Astrocyte of the hippocampus (primary cell): ENCODE data around the gene LIN28B.
"Not testable (repeated sequence)": the region's sequence is repeated elsewhere in the genome, so short reads cannot be mapped to it uniquely, and the experiment has no call there.

Experiments used
- DNase-seq: peaks from one replicate; pipeline ENCODE4 v3.0.0; 2011; ENCODE audit warnings: low read depth, low spot score

LIN28B gene

DNA sequence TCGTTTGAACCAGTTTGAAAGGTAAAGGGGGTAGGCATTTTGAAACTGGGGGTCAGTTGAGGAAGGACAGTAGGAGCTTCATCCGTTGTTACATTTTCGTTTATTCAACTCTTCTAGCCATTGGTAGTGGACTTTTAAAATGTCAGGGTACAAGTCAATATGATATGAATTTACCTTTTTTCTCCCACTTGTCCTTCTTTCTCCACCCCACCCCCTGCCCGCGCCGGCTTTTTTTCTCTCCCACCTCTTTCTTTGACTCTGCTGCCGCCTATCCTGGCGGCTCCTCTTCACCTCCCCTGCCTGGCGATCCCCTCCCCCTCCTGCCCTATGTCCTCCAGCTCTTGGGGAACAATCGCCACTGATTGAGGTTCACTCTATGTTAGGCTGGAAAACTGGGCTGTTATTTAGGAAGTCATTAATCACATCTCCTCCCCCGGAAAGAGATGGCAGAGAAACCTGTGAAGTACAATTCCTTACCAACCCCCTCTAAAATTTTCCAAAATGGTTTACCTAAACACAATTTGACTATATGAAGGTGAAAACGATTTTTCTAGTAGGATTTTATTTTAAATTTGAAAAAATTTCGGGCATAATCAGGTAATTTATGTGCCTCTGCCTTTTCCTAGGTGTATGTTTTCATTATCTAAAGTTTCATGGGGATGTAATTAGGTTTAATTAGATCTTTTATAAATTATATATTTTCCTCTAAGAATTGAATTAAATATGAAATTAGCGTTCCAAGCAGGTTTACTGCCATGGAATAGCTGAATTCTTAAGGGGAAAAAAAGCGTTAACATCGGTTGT, 778 bp upstream of the LIN28B start:
- DNase-seq = no peak

DNA sequence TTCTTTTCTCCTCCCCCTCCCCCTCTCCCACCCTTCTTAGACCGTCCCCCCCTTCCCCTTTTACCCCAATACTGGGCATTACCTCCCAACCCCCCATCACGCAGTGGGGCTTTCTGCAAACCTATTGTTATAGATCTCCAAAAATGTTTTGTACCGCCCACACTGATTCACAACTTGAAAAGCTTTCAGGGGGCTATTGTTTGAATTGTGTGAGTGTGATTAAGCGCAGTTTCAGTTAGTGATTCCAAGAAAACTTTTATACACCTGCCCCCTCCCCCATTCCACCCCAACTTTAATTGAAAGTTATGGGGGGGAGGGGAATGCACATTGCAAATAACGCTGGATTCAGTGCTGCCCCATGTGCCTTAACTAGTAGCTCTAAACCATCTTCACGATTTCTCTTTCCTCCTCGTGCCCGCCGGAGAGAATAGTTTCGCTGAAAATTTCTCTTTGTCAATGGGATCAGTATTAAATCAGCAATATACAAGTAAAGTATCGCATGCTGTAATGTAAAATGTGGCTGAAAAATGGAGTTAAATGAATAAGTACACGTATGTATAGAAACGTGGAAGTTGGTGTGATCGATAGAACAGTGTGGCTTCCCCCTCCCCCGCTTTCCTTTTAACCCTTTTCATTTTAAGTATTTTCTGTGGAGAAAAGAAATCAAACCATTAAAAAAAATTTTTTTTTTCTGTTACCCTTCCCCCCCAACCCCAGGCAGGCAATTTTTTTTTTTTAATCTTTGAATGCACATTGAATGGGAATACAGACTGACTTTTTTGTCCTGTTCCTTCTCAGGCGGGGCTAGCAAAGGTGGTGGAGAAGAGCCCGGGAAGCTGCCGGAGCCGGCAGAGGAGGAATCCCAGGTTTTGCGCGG, 632 bp downstream of the LIN28B start:
- DNase-seq = no peak

DNA sequence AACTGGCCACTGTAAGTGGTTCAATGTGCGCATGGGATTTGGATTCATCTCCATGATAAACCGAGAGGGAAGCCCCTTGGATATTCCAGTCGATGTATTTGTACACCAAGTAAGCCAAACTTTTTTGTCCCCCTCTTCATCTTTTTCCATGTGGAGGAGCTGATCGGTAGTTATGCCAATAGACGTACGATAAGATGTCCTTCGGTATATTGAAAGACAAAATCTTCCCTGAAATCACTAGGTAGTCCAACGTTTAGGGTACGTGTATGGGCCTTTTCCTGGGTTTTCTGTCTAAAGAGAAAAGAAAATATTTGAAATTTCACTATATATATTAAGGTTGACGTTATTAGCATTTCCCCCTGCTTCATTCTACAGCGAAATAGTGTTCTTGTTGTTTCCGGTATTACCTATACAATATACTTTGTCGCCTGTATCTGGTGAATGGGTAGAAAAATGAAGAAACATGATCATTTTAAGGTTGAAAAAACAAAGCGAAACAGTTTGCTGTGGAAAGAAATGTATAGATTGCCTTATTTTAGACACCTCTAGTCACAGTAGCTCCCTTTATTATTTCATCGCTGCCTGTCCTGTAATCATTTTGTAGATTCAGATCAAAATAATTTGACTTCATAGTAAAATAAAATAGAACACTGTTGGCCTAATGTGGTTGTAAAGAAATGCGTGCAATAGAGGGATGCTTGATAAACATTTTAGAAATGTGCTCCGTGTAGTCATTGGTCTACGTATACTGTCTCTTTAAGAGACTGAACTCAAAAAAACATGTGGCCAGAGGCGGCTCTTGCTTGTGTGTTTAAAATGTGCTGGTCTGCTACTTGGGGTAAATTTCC, 1.5 kb downstream of the LIN28B start:
- DNase-seq = no peak

DNA sequence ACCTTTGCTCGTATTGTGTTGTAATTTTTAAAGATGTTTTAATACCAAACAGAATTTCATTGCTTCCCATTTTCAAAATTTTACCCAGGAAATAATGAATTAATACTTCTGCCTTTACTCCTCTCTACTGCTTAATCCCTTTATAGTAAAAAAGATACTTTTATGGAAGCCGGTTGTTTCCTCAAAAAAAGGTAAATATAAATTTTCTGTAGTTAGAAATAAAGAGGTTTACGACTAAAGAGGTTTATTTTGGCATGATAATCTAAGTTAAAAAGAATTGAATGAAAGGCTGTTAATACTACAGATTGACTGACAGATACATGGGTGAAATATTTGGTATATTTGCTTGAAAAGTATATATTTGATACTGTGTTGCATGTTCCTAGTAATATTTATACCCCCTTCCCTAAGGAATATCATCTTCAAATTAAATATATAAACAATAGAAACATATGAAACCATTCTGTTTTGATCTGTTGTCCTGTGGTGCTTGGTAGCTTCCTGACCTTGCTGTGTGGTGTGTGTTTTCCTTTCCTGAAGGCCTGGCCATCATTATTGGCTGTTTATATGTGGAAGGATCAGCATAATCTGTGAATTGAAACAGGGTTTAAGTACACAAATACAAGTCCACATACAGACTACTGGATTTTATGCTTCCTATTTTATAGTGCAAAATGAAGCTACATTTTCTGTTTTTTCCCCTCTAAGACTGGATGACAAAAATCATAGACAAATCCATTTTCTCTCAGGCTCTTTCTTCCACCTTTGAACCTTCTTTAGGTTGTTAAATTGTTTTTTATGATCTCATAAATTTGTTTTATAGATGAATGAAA, 2.3 kb downstream of the LIN28B start:
- DNase-seq = no peak

DNA sequence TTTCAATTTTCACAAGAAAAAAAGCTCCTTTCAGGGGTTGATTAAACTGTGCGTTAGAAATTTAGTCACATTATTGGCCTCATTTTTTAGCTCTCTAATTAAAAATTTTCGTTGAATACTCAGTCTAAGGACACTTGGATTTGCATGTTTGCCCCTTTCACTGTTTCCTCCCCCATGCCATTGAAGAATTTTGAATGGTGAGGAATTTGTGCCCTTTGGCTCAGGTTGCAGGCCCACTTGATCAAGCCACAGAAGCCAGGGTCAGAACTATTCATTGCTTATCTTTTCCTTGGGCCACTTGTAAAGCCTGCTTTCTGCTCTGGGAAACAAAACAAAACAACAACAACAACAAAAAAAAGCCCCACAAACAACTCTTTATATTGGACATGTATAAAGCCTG, 12.2 kb downstream of the LIN28B start:
- no peak for DNase-seq

DNA sequence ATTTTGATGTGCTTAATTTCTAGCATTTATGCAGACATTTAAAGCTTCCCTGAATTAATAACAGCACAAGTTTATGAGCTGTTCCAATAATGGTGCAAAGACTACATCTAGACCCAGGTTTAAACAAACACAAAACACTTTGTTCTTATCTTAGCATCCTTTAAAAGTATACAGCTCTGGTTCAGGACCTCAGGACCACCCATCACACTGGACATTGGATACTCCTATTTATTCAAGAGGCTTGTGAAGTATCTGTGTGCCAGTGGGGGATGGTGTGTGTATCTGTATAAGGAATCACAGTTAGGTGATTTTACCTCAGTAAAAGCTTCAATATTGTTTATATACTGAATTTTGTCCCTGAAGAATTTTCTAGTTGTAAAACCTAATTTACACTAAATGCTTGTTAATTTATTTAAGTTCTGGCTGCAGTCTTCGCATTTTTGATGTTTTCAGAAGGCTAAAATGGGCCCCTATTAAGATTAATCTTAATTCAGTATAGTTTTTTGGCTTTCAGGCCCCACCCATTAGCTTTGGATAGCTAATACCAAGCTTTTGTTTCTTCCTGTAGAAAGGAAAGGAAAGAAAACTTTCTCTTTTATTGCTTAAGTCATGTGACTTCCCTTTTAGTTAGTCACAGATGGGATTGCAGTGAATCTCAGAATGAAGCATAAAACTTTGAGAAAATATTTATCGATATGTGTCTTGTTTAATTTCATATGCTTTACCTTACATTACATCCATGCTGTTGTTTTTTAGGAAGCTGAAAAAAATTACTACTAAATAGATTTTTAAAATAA, 13.1 kb downstream of the LIN28B start:
- no peak for DNase-seq

DNA sequence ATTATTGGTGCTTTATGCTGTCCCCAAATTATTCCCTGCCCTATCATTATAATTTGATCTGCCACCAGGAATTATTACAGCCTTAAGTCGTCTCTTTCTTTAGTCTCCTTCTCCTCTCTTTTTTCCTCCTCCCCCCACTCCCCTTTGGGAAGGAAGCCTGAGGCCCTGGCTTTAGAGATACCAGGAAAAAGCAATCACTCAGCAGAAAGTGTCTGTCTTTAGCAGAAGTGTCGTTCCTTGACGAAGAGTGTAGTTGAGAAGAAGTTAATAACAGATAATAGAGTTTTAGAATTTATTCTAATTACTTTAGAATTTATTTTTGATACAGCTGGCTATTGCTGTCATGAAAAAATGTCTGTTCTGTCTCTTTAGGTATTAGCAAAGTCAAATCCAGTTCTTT, 16.5 kb downstream of the LIN28B start:
- DNase-seq = no peak

DNA sequence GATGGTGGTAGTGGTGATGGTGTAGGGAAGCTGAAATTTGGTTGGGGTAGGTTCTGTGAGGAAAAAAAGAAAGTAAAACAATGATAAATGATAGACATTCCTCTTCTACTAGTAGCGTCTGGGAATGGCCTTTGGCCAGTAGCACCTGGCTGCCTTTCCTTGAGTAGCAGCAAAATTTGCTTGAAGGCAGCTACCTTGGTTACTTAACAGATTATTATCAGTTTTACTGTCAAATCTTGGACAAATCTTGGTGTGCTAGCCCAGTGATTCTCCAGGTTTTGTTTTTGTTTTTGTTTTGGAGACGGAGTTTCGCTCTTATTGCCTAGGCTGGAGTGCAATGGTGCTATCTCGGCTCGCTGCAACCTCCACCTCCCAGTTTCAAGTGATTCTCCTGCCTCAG, 26.4 kb downstream of the LIN28B start:
- DNase-seq = no peak

DNA sequence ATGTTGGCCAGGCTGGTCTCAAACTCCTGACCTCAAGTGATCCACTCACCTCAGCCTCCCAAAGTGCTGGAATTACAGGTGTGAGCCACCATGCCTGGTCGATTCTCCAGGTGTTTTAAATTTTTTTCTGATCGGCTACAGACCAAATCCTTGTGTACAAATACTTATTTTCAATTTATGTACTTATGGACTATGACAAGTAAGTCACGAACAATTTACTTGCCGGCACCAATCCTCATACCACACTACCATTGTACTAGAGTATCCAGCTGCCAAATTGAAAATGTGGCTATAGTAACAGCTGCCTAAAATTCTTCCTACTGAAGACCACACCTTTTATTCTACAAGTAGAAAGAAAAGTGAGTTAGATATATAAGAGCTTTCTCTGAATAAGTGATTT, 26.9 kb downstream of the LIN28B start:
- DNase-seq = no peak

DNA sequence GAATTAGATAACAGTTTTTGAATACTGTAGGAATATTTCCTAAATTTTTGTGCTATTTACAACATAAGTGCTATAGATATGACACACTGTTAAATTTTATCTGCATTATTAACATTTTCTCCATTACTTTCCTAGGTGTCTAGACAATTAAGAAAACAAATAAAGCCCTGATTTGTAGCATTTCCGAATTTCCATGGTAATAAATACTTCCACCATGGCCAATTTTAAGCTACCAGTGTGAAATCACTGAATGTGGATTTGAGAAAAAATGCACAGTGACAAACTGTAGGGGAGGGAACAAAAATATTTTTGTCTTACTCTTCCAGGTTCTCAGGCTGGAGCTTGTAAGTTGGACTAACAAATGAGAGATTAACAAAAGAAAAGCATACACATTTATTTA, 27.9 kb downstream of the LIN28B start:
- DNase-seq = no peak

DNA sequence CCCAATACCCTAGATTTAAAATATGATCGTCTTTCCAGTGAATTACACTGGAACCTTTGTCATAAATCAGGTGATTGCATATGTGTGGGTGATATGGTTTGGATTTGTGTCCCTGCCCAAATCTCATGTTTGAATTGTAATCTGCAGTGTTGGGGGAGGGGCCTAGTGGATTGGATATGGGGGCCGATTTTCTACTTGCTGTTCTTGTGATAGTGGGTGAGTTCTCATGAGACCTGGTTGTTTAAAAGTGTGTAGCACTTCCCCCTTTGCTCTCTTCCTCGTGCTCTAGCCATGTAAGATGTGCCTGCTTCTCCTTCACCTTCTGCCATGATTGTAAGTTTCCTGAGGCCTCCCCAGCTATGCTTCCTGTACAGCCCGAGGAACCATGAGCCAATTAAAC, 29.0 kb downstream of the LIN28B start:
- DNase-seq = not testable (repeated sequence)

DNA sequence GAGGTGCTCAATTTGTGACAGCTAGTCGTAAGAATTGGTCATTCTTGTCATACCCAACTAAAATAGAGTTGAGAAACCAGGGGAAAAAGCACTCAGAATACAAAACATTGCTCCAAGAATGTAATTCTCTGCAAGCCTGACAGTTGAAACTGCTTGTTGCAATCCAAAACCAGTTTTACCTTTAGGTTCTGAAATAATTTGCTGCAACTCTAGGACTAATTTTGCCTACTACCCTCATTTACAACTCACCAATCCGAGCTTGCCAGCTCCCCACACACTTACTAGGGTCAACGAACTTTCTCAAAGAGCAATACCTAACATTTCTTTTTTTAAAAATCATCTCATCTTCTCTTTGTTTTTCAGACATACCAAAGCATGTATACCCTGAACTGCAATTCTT, 29.7 kb downstream of the LIN28B start:
- no peak for DNase-seq

DNA sequence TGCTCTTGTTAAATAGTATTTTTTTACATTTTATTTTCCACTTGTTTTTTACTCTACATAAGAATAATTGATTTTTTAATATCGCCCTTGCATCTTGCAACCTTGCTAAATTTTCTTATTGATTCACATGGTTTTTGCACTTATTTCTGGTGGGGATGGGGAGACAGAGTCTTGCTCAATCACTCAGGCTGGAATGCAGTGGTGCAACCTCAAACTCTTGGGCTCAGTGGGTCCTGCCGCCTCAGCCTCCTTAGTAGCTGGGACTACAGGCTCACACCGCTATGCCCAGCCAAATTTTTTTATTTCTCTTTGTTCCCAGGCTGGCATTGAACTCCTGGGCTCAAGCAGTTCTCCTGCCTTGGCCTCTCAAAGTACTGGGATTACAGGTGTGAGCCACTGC, 30.3 kb downstream of the LIN28B start:
- no peak for DNase-seq

DNA sequence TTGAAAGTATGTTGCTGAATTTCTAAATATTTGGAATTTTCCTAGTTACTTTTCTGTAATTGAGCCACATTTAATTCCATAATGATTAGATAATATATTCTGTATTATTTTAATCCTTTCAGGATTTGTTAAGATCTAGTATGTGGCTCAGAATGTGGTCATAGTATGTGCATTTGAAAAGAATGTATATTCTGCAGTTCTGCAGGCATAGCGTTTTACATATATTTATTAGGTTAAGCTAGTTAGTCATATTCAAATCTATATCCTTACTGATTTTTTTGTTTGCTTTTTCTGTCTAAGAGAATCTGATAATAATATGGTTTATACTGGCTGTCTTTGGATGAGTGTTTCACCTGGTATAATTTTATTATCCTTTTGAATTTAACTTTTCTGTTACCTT, 33.2 kb downstream of the LIN28B start:
- DNase-seq = no peak

DNA sequence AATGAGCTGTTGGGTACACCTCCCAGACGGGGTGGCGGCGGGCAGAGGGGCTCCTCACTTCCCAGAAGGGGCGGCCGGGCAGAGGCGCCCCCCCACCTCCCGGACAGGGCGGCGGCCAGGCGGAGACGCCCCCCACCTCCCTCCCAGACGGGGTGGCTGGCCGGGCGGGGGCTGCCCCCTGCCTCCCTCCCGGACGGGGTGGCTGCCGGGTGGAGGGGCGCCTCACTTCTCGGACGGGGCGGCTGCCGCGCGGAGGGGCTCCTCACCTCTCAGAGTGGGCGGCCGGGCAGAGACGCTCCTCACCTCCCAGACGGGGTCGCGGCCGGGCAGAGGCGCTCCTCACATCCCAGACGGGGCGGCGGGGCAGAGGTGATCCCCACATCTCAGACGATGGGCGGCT, 34.2 kb downstream of the LIN28B start:
- not testable (repeated sequence) for DNase-seq

DNA sequence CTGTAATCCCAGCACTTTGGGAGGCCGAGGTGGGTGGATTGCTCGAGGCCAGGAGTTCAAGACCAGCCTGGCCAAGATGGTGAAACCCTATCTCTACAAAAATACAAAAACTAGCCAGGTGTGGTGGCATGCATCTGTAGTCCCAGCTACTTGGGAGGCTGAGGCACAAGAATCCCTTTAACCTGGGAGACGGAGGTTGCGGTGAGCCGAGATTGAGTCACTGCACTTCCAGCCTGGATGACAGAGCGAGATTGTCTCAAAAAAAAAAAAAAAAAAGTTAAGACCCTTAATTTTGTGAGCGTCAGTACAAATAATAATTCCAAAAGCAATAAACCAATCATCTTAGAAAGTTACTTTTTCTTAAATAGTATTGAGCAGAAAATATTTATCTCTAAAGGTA, 36.7 kb downstream of the LIN28B start:
- DNase-seq = not testable (repeated sequence)

DNA sequence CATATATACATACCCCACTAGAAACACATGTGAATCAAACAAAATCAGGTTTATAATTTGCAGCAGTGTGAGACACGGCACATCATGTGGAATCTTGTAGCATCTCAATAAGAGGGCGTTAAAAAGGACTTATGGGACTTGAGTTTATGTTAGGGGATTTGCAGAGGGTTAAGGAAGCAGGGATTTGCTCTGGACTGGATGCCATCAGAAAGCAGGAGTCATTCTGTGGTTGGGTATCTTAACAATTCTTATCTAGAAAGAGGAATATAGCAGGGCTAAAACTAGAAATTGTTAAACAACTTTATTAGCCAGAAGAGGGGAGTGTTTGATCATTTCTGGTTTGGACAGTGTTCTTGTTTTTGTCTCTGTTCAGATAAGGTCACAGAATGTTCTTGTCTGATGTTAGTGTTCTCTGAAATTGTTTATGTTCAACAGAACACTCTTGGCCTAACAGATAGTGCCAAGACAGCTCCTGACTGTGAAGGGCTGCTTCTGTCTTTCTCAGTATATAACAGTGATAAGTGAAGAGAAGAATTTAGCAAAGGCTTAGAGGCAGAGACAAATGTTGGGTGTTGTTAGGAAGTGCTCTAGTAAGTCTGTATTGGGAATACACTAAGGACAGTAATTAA, 39.2 kb downstream of the LIN28B start:
- peak; percentile 39 for DNase-seq

DNA sequence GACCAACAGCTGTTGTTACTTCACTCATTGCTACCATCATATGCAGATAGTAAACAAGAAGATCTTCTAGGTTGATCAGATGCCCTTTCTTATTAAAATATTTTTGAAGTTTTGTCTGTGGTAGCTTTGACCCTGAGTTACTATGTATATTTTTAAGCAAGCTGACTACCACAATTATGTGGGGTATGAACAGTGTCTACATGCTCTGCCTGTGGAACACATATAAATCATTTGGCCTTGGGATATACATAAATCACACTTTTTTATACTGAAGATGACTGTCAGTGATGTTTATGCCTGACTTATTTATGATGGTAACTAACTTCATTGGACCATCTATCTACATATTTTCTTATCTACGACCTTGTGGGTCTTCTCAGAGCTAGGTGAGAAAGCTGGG, 44.2 kb downstream of the LIN28B start:
- no peak for DNase-seq

DNA sequence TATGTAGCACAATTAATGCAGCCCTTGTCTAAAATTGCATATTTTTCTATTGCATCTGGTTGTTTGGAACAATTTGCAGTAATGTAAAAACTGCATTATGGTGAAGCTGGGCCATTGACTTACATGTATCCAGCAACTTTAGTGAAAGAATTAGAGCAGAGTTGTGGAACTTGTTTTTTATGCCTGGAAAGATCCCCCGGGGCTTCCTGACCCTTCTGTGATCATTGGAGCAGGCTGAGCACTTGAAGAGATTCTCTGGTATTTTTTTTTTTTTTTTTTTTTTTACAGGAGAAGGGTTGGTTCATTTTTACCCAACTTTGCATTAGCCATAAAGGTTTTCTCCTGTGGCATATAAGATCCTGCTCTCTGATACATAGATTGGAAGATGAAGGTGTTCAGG, 45.0 kb downstream of the LIN28B start:
- DNase-seq = no peak

DNA sequence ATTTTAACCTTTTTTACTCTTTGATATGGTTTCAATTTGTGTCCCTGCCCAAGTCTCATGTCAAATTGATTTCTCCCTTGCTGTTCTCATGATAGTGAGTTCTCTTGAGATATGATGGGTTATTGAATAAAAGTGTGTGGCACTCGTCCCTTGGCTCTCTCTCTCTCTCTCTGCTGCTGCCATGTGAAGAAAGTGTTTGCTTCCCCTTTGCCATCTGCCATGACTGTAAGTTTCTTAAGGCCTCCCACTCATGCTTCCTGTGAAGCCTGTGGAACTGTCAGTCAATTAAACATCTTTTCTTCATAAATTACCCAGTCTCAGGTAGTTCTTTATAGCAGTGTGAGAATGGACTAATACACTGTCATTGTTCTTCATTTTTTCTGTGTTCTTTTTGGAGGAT, 48.5 kb downstream of the LIN28B start:
- no peak for DNase-seq
